Pancreas (tissue), 10 donors: Measurements from ENCODE around the gene LAG3. TPM values are rescaled to one million over a fixed set of nuclear protein-coding genes. Genes with fewer than 3 reads are reported as not detected.

Experiments used
- ATAC-seq, 4 donors: fragments of 200-7000 bp; cut with Tn5 transposase; one replicate each; pipeline versions ENCODE4 v1.8.0 to v1.9.1; 2020; ENCODE audit warnings: mild to moderate bottlenecking in 4 of 4, moderate library complexity in 4 of 4
- DNase-seq, 6 donors: peaks; one replicate each; pipeline ENCODE4 v3.0.0-alpha.2; 2020
- FAIRE-seq: peaks from 2 replicates; lab custom pipeline; 2012; peaks lifted over from hg19 to GRCh38; lab: Jason Lieb, UNC
- H3K27ac ChIP-seq, 4 donors: fragments of 200-600 bp; sonication (generic); 1 replicate in 3 of 4; 2 replicates in 1 of 4; pipeline versions ENCODE4 v1.5.0 to v1.8.0; 2020
- H3K27me3 ChIP-seq, 4 donors: fragments of 200-600 bp; one replicate each; pipeline ENCODE4 v1.8.0; 2021
- H3K36me3 ChIP-seq, 3 donors: fragments of 200-600 bp; sonication (generic) in 1 of 3; one replicate each; pipeline versions ENCODE4 v1.5.0 to v1.8.0; 2020 to 2021
- H3K4me1 ChIP-seq, 3 donors: fragments of 200-600 bp; one replicate each; pipeline ENCODE4 v1.8.0; 2021
- H3K4me3 ChIP-seq, 4 donors: fragments of 200-600 bp; sonication (generic) in 2 of 4; one replicate each; pipeline versions ENCODE4 v1.5.0 to v1.8.0; 2020 to 2021
- H3K9me3 ChIP-seq, 4 donors: fragments of 200-600 bp; one replicate each; pipeline ENCODE4 v1.8.0; 2021
- WGBS, 2 donors: extraction: QIAGEN DNeasy Blood & Tissue Kit; methylation state at CpG; one replicate each; pipeline ENCODE4 v1.1.7; 2013; 5-methylcytosine and 5-hydroxymethylcytosine counted together
- intact Hi-C, 3 donors: fragments of 100-400 bp; cut with DNase I; formaldehyde crosslinking; loops; one replicate each; pipeline versions ENCODE4 v1.11.1 to v1.14.2; 2022
- polyA plus RNA-seq, 2 donors: library from polyadenylated mRNA; stranded (reverse); fragments of 200-250 nt; gene quantifications; one replicate each; pipeline ENCODE4 v1.2.3, GENCODE V29; 2013
- total RNA-seq, 6 donors: library from RNA; stranded (reverse); fragmentation: NEBNext Ultra II Directional in 4 of 6; extraction: Animal tissue kit (Norgen Biotek cat#: 25700) in 4 of 6; gene quantifications; one replicate each; pipeline versions ENCODE4 v1.2.1 to v1.2.4, GENCODE V29; 2021 to 2023
- TF ChIP-seq, protein P1 (sequence below), 4 donors: fragments of 200-600 bp; sonication (generic) in 3 of 4; IDR thresholded peaks; one replicate each; pipeline versions ENCODE4 v1.5.0 to v1.8.0; 2021; ENCODE audit warnings: antibody characterized with exemption in 4 of 4
- donor health status: healthy with polysubstance abuse.
- donor health status: DM: no; HTN: no; CAD: no; lungs with moderate emphysema.
- donor health status: DM: no; HTN: no; CAD: no.
- donor health status: control.
- donor health status: control.
- donor health status: Bipolar disorder and iron deficiency.
- donor health status: DM: yes; HTN: yes; CAD: no.
- donor health status: DM: no; HTN: no; CAD: no.
- donor health status: DM: no; HTN: no; CAD: no.
- donor health status: DM: yes; HTN: yes; CAD: no.

The LAG3 gene
- total and polyA plus RNA-seq, 8 donors, result 0.15 to 0.91 (median 0.22) TPM; not detected in 1

DNA sequence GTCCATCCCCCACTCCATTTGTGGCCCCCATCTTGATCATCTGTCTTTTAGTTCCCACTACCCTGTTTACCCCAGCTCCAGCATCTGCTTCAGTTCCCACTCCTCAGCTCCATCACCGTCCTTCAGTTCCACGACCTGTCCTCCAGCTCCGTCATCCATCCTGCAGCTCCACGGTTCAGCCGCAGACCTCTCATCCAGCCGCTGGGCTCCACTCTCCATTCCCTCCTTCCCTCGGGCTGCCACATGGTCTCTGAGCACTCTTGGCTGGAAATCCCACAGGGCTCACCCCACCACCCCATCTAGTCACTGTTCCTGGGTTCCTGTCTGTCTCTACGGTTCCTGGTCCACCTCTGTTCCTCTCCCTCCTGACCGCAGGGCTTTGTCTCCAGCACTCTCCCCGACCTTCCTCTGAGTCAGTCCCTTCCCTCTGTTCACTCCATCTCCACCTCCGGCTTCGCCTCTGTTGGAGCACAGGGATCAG, 52.6 kb downstream of the LAG3 start:
- intact Hi-C loops, result loop anchor here in 1 of 3 donors (10.0 kb wide), 1 partner anchor 90 kb away; no protein-coding TSS in a partner anchor
- FAIRE-seq (no peak), ATAC-seq (no peak), DNase-seq (peak in 1 of 6 donors; percentile 35)
- Histone ChIP-seq H3K4me3 (no peak overlapping the region), H3K27ac (no peak overlapping the region), H3K27me3 (peaks cover 0 to 3% (median 0%) of the 10 kb centered on the region in 4 donors), H3K36me3 (no peaks in the 10 kb centered on the region), H3K4me1 (peaks cover 0 to 4% (median 0%) of the 10 kb centered on the region in 3 donors), H3K9me3 (no peaks in the 10 kb centered on the region)
- TF ChIP-seq, protein P1, sequence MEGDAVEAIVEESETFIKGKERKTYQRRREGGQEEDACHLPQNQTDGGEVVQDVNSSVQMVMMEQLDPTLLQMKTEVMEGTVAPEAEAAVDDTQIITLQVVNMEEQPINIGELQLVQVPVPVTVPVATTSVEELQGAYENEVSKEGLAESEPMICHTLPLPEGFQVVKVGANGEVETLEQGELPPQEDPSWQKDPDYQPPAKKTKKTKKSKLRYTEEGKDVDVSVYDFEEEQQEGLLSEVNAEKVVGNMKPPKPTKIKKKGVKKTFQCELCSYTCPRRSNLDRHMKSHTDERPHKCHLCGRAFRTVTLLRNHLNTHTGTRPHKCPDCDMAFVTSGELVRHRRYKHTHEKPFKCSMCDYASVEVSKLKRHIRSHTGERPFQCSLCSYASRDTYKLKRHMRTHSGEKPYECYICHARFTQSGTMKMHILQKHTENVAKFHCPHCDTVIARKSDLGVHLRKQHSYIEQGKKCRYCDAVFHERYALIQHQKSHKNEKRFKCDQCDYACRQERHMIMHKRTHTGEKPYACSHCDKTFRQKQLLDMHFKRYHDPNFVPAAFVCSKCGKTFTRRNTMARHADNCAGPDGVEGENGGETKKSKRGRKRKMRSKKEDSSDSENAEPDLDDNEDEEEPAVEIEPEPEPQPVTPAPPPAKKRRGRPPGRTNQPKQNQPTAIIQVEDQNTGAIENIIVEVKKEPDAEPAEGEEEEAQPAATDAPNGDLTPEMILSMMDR (IDR thresholded peaks at IDR 0.05), result no peak
- WGBS, 2 donors, result 19 to 23% methylated on average over 11 to 12 of the region's 12 CpGs

DNA sequence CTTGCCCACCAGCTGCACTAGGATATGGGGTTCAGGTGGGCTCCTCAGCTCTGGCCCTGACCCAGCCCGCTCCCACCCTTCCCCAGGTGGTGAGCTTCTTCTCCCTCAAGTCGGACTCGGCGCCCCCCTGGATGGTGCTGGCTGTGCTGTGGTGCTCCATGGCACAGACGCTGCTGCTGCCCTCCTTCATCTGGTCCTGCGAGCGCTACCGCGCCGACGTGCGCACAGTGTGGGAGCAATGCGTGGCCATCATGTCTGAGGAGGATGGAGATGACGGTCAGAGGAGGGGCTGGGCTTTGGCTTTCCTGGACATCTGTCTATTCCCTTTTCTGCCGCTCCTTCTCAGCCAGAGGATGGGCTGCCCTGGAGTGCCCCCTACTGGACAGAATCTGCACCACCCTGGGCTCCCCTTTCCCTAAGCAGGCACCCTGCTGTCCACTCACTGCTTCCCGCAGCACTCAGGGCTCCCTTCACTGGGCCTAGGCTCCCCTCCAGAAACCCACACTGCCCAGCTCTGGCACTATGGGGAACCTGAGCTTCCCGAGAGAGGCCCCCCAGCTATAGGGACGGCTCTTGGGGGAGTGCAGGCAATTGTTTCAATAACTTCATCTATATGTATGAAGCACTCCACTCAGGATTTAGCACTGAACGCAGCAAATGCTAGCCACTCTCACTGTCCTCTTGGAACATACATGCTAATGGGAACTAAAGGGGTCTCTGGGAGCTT, 53.2 kb downstream of the LAG3 start:
- intact Hi-C loops, result loop anchor here in 1 of 3 donors (10.0 kb wide), 1 partner anchor 91 kb away; no protein-coding TSS in a partner anchor
- TF ChIP-seq, protein P1 (IDR thresholded peaks at IDR 0.05), result peak; percentile 84 to 94 (median 92)
- no peak overlapping the region for H3K27ac ChIP-seq
- H3K9me3 ChIP-seq, result no peaks in the 10 kb centered on the region
- no peaks in the 10 kb centered on the region for H3K36me3 ChIP-seq
- H3K4me1 ChIP-seq, result peaks cover 0 to 4% (median 0%) of the 10 kb centered on the region in 3 donors
- ATAC-seq (peak; percentile 39 to 72 (median 66)), DNase-seq (peak; percentile 68 to 92 (median 84)), FAIRE-seq (no peak)
- peaks cover 0 to 3% (median 0%) of the 10 kb centered on the region in 4 donors for H3K27me3 ChIP-seq
- no peak overlapping the region for H3K4me3 ChIP-seq
- WGBS, 2 donors, result 6 to 8% methylated on average over 15 to 19 of the region's 19 CpGs

DNA sequence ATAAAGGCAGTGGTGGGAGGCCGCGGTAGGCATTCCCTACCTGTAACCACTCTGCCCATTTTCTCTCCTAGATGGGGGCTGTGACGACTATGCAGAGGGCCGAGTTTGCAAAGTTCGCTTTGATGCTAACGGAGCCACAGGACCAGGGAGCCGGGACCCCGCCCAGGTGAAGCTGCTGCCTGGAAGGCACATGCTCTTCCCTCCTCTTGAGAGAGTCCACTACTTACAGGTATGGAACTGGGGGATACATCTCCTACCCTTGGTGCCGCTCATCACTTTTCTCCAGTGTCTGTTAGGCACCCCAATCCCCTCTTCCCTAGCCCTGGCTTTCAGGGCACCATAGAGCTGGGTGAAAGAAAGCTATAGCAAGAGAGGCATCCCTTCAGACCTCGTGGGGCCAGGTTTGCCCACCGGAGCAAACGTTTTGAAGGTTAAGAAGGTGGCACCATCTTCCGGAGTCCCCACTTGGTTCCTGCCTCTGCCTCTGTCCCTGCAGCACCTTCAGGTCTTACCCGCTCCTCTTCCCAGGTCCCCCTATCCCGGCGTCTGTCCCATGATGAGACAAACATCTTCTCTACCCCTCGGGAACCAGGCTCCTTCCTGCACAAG, 53.9 kb downstream of the LAG3 start:
- DNase-seq (peak in 1 of 6 donors; percentile 39), ATAC-seq (no peak), FAIRE-seq (no peak)
- intact Hi-C loops, result loop anchor here in 1 of 3 donors (10.0 kb wide), 1 partner anchor 91 kb away; no protein-coding TSS in a partner anchor
- TF ChIP-seq, protein P1 (IDR thresholded peaks at IDR 0.05), result no peak
- Histone ChIP-seq H3K4me1 (peaks cover 0 to 4% (median 0%) of the 10 kb centered on the region in 3 donors), H3K36me3 (no peaks in the 10 kb centered on the region), H3K9me3 (no peaks in the 10 kb centered on the region), H3K27me3 (peaks cover 0 to 3% (median 0%) of the 10 kb centered on the region in 4 donors), H3K27ac (no peak overlapping the region), H3K4me3 (no peak overlapping the region)
- 55 to 65% methylated on average over 17 of the region's 17 CpGs for WGBS, 2 donors

DNA sequence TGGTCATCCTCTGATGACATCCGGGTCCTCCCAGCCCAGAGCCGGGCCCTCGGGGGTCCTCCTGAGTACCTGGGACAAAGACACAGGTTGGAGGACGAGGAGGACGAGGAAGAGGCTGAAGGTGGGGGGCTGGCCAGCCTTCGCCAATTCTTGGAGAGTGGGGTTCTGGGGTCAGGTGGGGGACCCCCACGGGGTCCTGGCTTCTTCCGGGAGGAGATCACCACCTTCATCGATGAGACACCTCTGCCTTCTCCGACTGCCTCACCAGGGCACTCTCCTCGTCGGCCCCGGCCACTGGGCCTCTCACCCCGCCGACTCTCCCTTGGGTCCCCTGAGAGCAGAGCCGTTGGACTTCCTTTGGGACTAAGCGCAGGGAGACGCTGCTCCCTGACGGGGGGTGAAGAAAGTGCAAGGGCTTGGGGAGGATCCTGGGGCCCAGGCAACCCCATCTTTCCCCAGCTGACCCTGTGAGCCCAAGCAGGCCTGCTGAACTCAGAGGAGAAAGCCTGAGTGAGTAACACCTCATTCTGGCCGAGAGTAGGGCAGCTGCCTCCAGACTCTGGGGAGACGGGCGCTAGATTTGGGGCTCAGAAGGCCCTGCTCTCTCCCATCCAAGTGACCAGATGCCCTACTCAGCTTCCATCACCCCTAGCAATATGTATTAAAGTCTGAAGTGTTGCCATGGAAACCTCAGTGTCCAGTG, 54.6 kb downstream of the LAG3 start:
- Histone ChIP-seq H3K27me3 (peaks cover 0 to 3% (median 0%) of the 10 kb centered on the region in 4 donors), H3K27ac (no peak overlapping the region), H3K9me3 (no peaks in the 10 kb centered on the region), H3K4me3 (no peak overlapping the region), H3K4me1 (peaks cover 0 to 4% (median 0%) of the 10 kb centered on the region in 3 donors), H3K36me3 (no peaks in the 10 kb centered on the region)
- TF ChIP-seq, protein P1 (IDR thresholded peaks at IDR 0.05), result no peak
- intact Hi-C loops, result loop anchor here in 1 of 3 donors (10.0 kb wide), 1 partner anchor 92 kb away; no protein-coding TSS in a partner anchor
- FAIRE-seq (no peak), DNase-seq (peak in 1 of 6 donors; percentile 60), ATAC-seq (no peak)
- 65 to 77% methylated on average over 17 to 22 of the region's 22 CpGs for WGBS, 2 donors
